VCaP (cell line): Measurements from ENCODE around the gene HS3ST4.
A peak's percentile ranks its signal among the peaks of the same experiment; 100 is the strongest.

ENCODE experiments used
- H3K27ac ChIP-seq: fragments of 450-650 bp; 2 replicates; pipeline ENCODE4 v1.5.1; 2017
- TF ChIP-seq, protein P1 (sequence below): fragments of 450-650 bp; conservative IDR thresholded peaks from 2 replicates; pipeline ENCODE4 v1.5.1; 2017; ENCODE audit warnings: mild to moderate bottlenecking, moderate library complexity

The HS3ST4 gene

DNA sequence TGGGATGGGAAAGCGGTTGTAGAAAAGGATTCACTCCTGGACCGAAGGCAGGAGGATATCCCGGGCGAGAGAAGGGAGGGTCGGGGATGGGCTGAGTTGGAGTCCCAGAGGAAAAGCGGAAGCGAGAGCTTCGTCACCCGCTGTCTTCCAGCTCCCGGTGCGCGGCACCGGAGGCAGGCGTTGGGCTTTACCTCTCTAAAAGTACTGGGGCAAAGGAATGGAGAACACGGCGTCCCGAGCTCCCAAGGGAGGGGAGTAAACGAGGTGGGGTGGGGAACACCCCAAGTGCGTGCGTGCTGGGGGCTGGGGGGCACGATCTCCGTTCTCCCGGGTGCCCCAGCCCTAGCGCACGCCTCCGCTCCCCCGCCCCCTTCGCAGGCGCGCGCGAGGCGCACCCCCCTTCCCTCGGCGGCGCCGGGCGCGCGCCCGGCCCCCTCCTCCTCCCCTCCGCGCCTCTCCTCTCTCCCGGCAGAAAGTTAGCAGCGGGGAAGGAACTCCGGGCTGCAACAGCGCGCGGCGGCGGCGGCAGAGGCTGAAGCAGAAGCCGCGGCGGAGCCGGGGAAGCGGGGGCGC lies at the start of gene HS3ST4:
Gene HS3ST4, plus strand, starts transcription at position 441 of the 573 bp plus-strand sequence.
- TF ChIP-seq, protein P1, sequence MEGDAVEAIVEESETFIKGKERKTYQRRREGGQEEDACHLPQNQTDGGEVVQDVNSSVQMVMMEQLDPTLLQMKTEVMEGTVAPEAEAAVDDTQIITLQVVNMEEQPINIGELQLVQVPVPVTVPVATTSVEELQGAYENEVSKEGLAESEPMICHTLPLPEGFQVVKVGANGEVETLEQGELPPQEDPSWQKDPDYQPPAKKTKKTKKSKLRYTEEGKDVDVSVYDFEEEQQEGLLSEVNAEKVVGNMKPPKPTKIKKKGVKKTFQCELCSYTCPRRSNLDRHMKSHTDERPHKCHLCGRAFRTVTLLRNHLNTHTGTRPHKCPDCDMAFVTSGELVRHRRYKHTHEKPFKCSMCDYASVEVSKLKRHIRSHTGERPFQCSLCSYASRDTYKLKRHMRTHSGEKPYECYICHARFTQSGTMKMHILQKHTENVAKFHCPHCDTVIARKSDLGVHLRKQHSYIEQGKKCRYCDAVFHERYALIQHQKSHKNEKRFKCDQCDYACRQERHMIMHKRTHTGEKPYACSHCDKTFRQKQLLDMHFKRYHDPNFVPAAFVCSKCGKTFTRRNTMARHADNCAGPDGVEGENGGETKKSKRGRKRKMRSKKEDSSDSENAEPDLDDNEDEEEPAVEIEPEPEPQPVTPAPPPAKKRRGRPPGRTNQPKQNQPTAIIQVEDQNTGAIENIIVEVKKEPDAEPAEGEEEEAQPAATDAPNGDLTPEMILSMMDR, result no peak

DNA sequence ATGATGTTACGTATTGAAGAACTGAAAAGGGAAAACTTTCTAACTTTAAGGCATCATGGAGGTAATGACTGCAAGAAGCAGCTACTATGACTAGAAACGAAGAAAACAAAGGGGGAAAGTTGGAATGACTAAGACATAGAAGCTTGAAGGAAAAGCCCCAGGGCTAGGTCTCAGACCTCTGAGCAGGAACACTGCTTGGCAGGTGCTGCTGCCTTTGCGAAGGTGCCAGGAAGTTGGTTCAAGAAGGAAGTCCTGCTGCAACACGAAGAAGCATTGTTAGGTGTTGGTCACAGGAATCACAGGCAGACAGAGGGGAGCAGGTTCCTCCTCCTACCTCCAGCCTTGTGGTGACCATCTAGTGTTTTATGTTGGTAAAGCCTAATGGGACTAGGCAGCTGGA lies 48.1 kb upstream of the HS3ST4 start:
- H3K27ac ChIP-seq, result no peak overlapping the region
- TF ChIP-seq, protein P1, result no peak

More for the DNA sequence above, at the start of gene HS3ST4:
- H3K27ac ChIP-seq, result peak within 1 kb of the TSS; percentile 71

DNA sequence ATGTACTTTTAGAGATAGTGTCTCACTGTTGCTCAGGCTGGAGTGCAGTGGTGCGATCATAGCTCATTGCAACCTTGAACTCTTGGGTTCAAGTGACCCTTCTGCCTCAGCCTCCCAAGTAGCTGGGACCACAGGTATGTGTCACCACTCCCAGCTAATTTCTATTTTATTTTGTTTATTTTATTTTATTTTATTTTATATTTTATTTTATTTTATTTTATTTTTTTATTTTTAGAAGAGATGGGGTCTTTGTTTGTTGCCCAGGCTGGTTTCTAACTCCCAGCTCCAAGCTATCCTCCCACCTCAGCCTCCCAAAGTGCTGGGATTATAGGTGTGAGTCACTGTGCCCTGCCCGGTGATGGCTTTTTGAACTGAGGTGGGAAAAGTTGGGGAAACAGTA lies 35.1 kb upstream of the HS3ST4 start:
- no peak overlapping the region for H3K27ac ChIP-seq
- TF ChIP-seq, protein P1, result no peak

DNA sequence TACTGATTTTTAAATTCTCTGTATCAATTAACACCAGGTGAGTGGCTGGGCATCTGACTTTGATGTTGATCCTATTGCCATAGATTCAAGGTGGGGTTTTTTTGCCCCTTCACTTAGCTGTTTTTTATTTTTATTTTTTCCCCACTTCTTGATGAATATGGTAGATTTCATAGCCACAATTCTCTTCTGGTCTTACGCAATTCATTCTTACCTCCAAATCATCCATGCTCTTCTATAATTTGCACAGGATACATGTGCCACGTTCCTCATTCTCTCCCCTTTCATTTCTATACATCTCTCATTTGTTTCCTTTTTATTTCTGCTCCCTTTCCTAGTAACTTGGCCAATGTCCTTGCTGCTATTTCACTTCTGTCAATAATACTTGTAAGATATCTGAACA lies 14.9 kb upstream of the HS3ST4 start:
- H3K27ac ChIP-seq, result peak overlapping the region; percentile 41
- TF ChIP-seq, protein P1, result no peak

- TF ChIP-seq, protein P1, result no peak
- H3K27ac ChIP-seq, result no peak overlapping the region
These were observed 12.2 kb upstream of the HS3ST4 start for GRCh38 chr16:25679511-25679910.

DNA sequence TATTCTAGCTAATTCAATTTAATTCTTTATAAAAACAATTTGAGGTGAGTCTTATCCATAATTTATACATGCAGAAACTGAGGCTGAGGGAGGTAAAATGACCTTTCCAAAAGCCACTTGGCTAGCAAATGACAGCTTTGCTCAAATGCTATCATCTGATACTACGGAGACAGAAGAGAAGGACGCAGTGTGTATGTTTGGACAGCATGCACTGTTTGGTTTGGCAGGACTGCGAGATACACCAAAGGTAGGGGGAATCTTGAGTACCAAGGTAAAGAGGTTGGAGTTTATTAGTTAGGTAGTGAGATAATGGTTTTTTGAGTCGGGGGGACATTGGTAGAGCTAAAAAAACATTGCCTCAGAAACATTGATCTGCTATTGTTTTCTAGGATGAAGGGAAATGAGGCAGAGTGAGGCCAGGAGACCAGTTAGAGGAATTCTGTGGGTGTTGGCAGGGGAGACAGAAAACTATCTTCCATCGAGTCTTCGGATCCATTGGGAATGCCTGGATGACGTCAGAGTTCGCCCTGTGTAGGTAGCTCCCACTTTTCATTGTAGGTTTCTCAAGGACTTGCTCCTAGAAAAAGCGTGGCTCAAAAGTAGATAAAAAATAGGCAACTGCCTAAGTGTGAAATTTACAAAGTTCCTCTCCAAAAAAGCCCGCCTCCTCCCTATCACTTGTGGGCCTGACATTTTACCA lies 2.5 kb upstream of the HS3ST4 start:
- TF ChIP-seq, protein P1, result no peak
- H3K27ac ChIP-seq, result peak overlapping the region; percentile 71

- peak overlapping the region; percentile 71 for H3K27ac ChIP-seq
- TF ChIP-seq, protein P1, result peak; percentile 59
These were observed 1.1 kb upstream of the HS3ST4 start for GRCh38 chr16:25690552-25691143.
